Fibroblast of pulmonary artery (primary cell): Measurements from ENCODE around the gene FMO3.

ENCODE experiments used
- DNase-seq: peaks from one replicate; pipeline ENCODE4 v3.0.0-alpha.2; 2010; ENCODE audit warnings: low read depth
- H3K4me3 ChIP-seq: replicated peaks from 2 replicates; pipeline ENCODE4 v1.5.1; 2011; ENCODE audit warnings: low read depth, mild to moderate bottlenecking, control low read depth, low read length, moderate library complexity
- CTCF ChIP-seq: IDR thresholded peaks from 2 replicates; pipeline ENCODE4 v1.5.1; 2011; ENCODE audit warnings: mild to moderate bottlenecking, control low read depth, low read length, inconsistent platforms; ENCODE audit errors: missing control alignments

Gene FMO3

GRCh38 chr1:171150156-171150555 is 59.5 kb downstream of the FMO3 start:
- H3K4me3 ChIP-seq: no peak overlapping the region
- no peak for TF ChIP-seq CTCF
- no peak for DNase-seq

- no peak for DNase-seq
- TF ChIP-seq CTCF: no peak
- no peak overlapping the region for H3K4me3 ChIP-seq
These were observed 61.8 kb downstream of the FMO3 start for GRCh38 chr1:171152549-171152948.

- H3K4me3 ChIP-seq: no peak overlapping the region
- no peak for DNase-seq
- no peak for TF ChIP-seq CTCF
These were observed 64.8 kb downstream of the FMO3 start for GRCh38 chr1:171155484-171155883.

- TF ChIP-seq CTCF: no peak
- no peak for DNase-seq
- H3K4me3 ChIP-seq: no peak overlapping the region
These were observed 67.4 kb downstream of the FMO3 start for GRCh38 chr1:171158096-171158495.

GRCh38 chr1:171158551-171158950 is 67.8 kb downstream of the FMO3 start:
- TF ChIP-seq CTCF: no peak
- no peak overlapping the region for H3K4me3 ChIP-seq
- no peak for DNase-seq

- TF ChIP-seq CTCF: no peak
- H3K4me3 ChIP-seq: no peak overlapping the region
- DNase-seq: no peak
These were observed 68.4 kb downstream of the FMO3 start for GRCh38 chr1:171159148-171159547.

- TF ChIP-seq CTCF: no peak
- no peak overlapping the region for H3K4me3 ChIP-seq
- DNase-seq: no peak
These were observed 69.5 kb downstream of the FMO3 start for GRCh38 chr1:171160211-171160610.
